Endodermal cell (in vitro differentiated cells): ENCODE measurements around the gene KRT15. TPM values are rescaled to one million over a fixed set of nuclear protein-coding genes. Genes with fewer than 3 reads are reported as not detected.

Experiments used
- DNase-seq: peaks from one replicate; pipeline ENCODE4 v3.0.0-alpha.2; 2017
- H3K27ac ChIP-seq: 2 replicates; pipeline ENCODE4 v1.5.1; 2013; ENCODE audit warnings: mild to moderate bottlenecking, low read depth, low read length, moderate library complexity
- H3K27me3 ChIP-seq: 2 replicates; pipeline ENCODE4 v1.6.1; 2013; ENCODE audit warnings: mild to moderate bottlenecking, low read length, moderate library complexity; ENCODE audit not compliant: insufficient read depth, control insufficient read depth, poor library complexity, severe bottlenecking
- H3K36me3 ChIP-seq: 2 replicates; pipeline ENCODE4 v1.7.0; 2013; ENCODE audit warnings: mild to moderate bottlenecking, low read length, moderate library complexity; ENCODE audit not compliant: control insufficient read depth, insufficient read depth
- H3K4me1 ChIP-seq: one replicate; pipeline ENCODE4 v1.7.0; 2013; ENCODE audit warnings: low read length; ENCODE audit not compliant: control insufficient read depth, insufficient read depth
- H3K4me3 ChIP-seq: 2 replicates; pipeline ENCODE4 v1.5.1; 2013; ENCODE audit warnings: mild to moderate bottlenecking, low read length, moderate library complexity
- H3K9ac ChIP-seq: 2 replicates; pipeline ENCODE4 v1.6.1; 2013; ENCODE audit warnings: mild to moderate bottlenecking, low read length, moderate library complexity; ENCODE audit not compliant: poor library complexity, severe bottlenecking; ENCODE audit errors: extremely low read depth
- H3K9me3 ChIP-seq: 2 replicates; pipeline ENCODE4 v1.6.1; 2013; ENCODE audit warnings: mild to moderate bottlenecking, low read length, moderate library complexity; ENCODE audit not compliant: control insufficient read depth
- H3K27ac Mint-ChIP-seq: 2 replicates; pipeline ENCODE4 v1.8.0; 2020; ENCODE audit warnings: mixed read lengths
- H3K27me3 Mint-ChIP-seq: 2 replicates; pipeline ENCODE4 v1.8.0; 2021; ENCODE audit warnings: mild to moderate bottlenecking, mixed read lengths; ENCODE audit not compliant: insufficient read depth
- H3K36me3 Mint-ChIP-seq: 2 replicates; pipeline ENCODE4 v1.8.0; 2020; ENCODE audit warnings: low read depth, mixed read lengths
- H3K4me1 Mint-ChIP-seq: 2 replicates; pipeline ENCODE4 v1.8.0; 2020; ENCODE audit warnings: mixed read lengths
- H3K4me3 Mint-ChIP-seq: 2 replicates; pipeline ENCODE4 v1.8.0; 2020; ENCODE audit warnings: mild to moderate bottlenecking, moderate library complexity, mixed read lengths
- H3K9me3 Mint-ChIP-seq: 2 replicates; pipeline ENCODE4 v1.8.0; 2020; ENCODE audit warnings: mild to moderate bottlenecking, mixed read lengths
- CTCF ChIP-seq: fragments of 200-600 bp; sonication (generic); conservative IDR thresholded peaks from 2 replicates; pipeline ENCODE4 v1.5.0; 2021; ENCODE audit warnings: antibody characterized with exemption, mild to moderate bottlenecking
- WGBS, 2 experiments: methylation state at CpG; one replicate each; pipeline versions ENCODE4 v1.1.5 to v1.1.7; 2013; ENCODE audit warnings: missing lambda C conversion rate in 2 of 2, mixed read lengths in 1 of 2; ENCODE audit not compliant: insufficient coverage in 1 of 2, insufficient read length in 1 of 2; 5-methylcytosine and 5-hydroxymethylcytosine counted together
- total RNA-seq, 2 donors: library from RNA; stranded (reverse); fragmentation: NEBNext Ultra II Directional in 1 of 2; extraction: Animal tissue kit (Norgen Biotek cat#: 25700) in 1 of 2; gene quantifications; 2 replicates in 1 of 2; 3 replicates in 1 of 2; pipeline ENCODE4 v1.2.1, GENCODE V29; 2021

The KRT15 gene
- total RNA-seq, 2 donors from 2014 or later, result 0.95 to 1.2 TPM

DNA sequence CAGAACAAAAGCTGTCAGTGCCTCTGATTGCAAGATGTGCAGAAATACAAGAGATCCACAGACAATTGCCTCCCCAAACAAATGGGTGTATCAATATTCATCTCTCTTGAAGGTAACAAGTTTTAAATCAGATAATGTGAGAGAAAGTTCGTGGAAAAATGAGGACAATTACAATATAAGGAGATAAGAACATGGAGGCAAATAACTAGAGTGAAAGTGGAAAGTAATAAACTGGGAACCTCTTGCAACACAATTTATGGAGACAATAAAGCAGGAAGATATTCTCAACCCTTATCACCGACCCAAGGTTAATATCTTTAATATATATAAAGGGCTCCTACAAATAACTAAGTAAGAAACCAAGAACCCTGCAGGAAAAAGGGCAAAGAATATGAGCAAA lies 23.7 kb upstream of the KRT15 start:
- WGBS, 2 experiments, result 67 to 100% methylated on average over 1 of the region's 2 CpGs
- no peak overlapping the region for H3K27ac ChIP-seq

DNA sequence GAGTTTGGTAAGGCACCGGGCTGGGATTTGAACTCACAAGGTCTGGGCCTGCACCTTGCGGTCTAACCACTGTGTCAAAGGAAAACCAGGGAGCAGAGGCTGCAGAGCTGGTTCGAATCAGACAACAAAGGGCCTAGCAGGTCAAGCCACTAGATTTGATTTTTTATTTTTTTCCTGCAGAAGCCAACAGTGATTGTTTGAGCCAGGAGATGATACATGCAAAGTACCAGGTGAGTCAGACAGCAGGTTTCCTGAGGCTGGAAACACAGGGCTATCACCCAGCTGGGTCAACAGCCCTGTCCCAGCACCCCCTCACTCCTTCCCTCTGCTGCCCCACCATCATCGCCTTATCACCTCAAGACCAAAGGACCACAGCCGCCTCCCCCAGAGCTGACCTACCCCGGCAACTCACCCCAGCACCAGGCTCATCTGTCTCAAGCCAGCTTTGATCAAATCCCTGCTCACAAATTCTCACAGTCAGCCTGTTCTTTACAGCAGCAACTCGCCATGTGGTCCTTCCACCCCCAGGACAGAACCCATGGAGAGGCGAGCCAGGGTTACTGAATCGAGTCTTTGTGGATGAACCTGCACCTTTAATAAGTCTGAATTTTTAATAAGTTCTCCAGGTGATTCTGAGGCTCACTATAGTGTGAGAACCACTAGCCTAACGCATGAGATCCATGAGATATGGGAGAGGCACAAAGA lies 22.4 kb upstream of the KRT15 start:
- DNase-seq, result peak; percentile 55
- Mint-ChIP-seq H3K36me3 (no peaks in the 10 kb centered on the region), H3K4me3 (peak overlapping the region; percentile 10), H3K9me3 (no peaks in the 10 kb centered on the region), H3K27me3 (no peaks in the 10 kb centered on the region), H3K4me1 (peaks cover 60% of the 10 kb centered on the region), H3K27ac (peak overlapping the region; percentile 78)
- no peak overlapping the region for H3K4me3 ChIP-seq
- no peak overlapping the region for H3K9ac ChIP-seq
- H3K27me3 ChIP-seq, result no peaks in the 10 kb centered on the region
- no peaks in the 10 kb centered on the region for H3K36me3 ChIP-seq
- WGBS, 2 experiments, result 88 to 90% methylated on average over 9 to 10 of the region's 10 CpGs
- no peaks in the 10 kb centered on the region for H3K9me3 ChIP-seq
- H3K4me1 ChIP-seq, result peaks cover 18% of the 10 kb centered on the region
- no peak overlapping the region for H3K27ac ChIP-seq
- no peak for TF ChIP-seq CTCF

More for the DNA sequence above, 23.7 kb upstream of the KRT15 start:
- Mint-ChIP-seq H3K4me1 (peaks cover 47% of the 10 kb centered on the region), H3K27ac (no peak overlapping the region), H3K36me3 (no peaks in the 10 kb centered on the region), H3K27me3 (peaks cover 2% of the 10 kb centered on the region), H3K4me3 (no peak overlapping the region), H3K9me3 (peaks cover 8% of the 10 kb centered on the region)
- Histone ChIP-seq H3K36me3 (no peaks in the 10 kb centered on the region), H3K4me3 (no peak overlapping the region), H3K9ac (no peak overlapping the region), H3K9me3 (peaks cover 8% of the 10 kb centered on the region), H3K27me3 (no peaks in the 10 kb centered on the region), H3K4me1 (peaks cover 10% of the 10 kb centered on the region)
- DNase-seq, result no peak
- no peak for TF ChIP-seq CTCF

DNA sequence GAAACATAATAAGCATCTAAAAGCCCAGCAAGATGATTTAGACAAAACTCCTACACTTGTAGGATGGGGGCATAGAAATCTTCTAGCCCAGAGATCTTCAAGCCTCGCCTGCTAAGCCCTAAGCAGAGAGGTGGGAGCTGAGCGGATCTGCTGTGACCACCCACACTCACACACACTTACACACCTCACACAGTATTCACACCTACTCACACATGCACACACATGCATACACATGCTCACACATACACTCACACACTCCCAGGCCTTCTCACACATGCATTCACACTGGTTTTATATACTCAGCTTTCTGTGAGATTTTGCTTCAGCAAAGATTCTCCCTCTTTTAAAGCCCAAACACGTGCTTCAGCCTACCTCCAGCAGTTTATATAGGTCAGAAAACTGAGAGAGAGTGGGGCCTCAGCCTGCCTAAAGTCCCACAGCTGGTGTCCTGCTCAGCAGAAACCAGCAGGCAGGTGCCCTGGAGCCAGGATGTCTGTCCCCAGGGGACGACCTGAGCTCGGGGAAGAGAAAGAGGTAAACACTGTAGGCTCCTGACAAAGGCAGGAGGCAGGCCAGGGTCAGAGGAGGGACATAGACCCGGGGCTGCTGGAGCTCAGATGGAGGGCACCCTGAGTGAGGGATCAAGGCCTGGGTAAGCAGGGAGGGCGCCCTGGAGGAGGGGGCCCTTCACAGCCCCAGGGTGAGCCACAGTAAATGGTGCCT lies 21.4 kb upstream of the KRT15 start:
- no peaks in the 10 kb centered on the region for H3K9me3 Mint-ChIP-seq
- no peaks in the 10 kb centered on the region for H3K36me3 ChIP-seq
- WGBS, 2 experiments, result 52 to 72% methylated on average over 5 to 7 of the region's 7 CpGs
- no peak overlapping the region for H3K9ac ChIP-seq
- H3K36me3 Mint-ChIP-seq, result no peaks in the 10 kb centered on the region
- H3K4me1 ChIP-seq, result peaks cover 24% of the 10 kb centered on the region
- no peak for TF ChIP-seq CTCF
- H3K4me3 Mint-ChIP-seq, result peak overlapping the region; percentile 10
- no peaks in the 10 kb centered on the region for H3K9me3 ChIP-seq
- DNase-seq, result peak; percentile 80
- H3K4me1 Mint-ChIP-seq, result peaks cover 67% of the 10 kb centered on the region
- H3K27ac ChIP-seq, result no peak overlapping the region
- H3K27ac Mint-ChIP-seq, result peak overlapping the region; percentile 78
- H3K27me3 ChIP-seq, result no peaks in the 10 kb centered on the region
- no peak overlapping the region for H3K4me3 ChIP-seq
- no peaks in the 10 kb centered on the region for H3K27me3 Mint-ChIP-seq
